ENCODE data around the gene SCARB1.
"Not testable (repeated sequence)": the region's sequence is repeated elsewhere in the genome, so short reads cannot be mapped to it uniquely, and the experiment has no call there.

SCARB1 gene

GRCh38 chr12:124883263-124884130, 19.8 kb upstream of the SCARB1 start:
- TF ChIP-seq CTCF (IDR thresholded peaks at IDR 0.05; ENCODE audit: low read depth, low read length, poor library complexity, severe bottlenecking) (peak; percentile 5), EZH2phosphoT487 (IDR thresholded peaks at IDR 0.05; ENCODE audit: borderline replicate concordance, low read length) (no peak)
- no peaks in the 10 kb centered on the region for H3K27me3 ChIP-seq (ENCODE audit: control insufficient read depth, low read length)
- H3K4me1 ChIP-seq (ENCODE audit: control insufficient read depth, low read length) = peaks cover 80% of the 10 kb centered on the region
- H3K36me3 ChIP-seq (ENCODE audit: control insufficient read depth, low read length) = no peaks in the 10 kb centered on the region
- no peaks in the 10 kb centered on the region for H3K79me2 ChIP-seq (ENCODE audit: control insufficient read depth, low read length)
- peaks cover 25% of the 10 kb centered on the region for H3F3A ChIP-seq (ENCODE audit: control insufficient read depth, insufficient read depth)
- peak overlapping the region; percentile 91 for H3K27ac ChIP-seq (ENCODE audit: low read depth, low read length)
- peak overlapping the region; percentile 63; the same call in 1 of the 2 replicates for H3K4me3 ChIP-seq (ENCODE audit: low read length)
- peak overlapping the region; percentile 83 for H3K4me2 ChIP-seq (ENCODE audit: low read length)
- no peaks in the 10 kb centered on the region for H4K20me1 ChIP-seq (ENCODE audit: control insufficient read depth, insufficient read depth, low read depth, low read length)
- no peaks in the 10 kb centered on the region for H3K9me2 ChIP-seq (replicated peaks; ENCODE audit: control insufficient read depth, low read length)
- no peaks in the 10 kb centered on the region for H3K9me3 ChIP-seq (ENCODE audit: control insufficient read depth, insufficient read depth, low read length)

- no peak for TF ChIP-seq EZH2phosphoT487 (IDR thresholded peaks at IDR 0.05; ENCODE audit: borderline replicate concordance, low read length)
- no peak for TF ChIP-seq CTCF (IDR thresholded peaks at IDR 0.05; ENCODE audit: low read depth, low read length, poor library complexity, severe bottlenecking)
- peak overlapping the region; percentile 44 for H3K4me2 ChIP-seq (ENCODE audit: low read length)
- no peak overlapping the region for H3K27ac ChIP-seq (ENCODE audit: low read depth, low read length)
- no peaks in the 10 kb centered on the region for H3K9me2 ChIP-seq (replicated peaks; ENCODE audit: control insufficient read depth, low read length)
- H3K4me3 ChIP-seq (ENCODE audit: low read length) = peak overlapping the region; percentile 21; the same call in 1 of the 2 replicates
- peaks cover 23% of the 10 kb centered on the region for H3F3A ChIP-seq (ENCODE audit: control insufficient read depth, insufficient read depth)
- H3K27me3 ChIP-seq (ENCODE audit: control insufficient read depth, low read length) = no peaks in the 10 kb centered on the region; the same call in 1 of the 2 replicates
- H3K79me2 ChIP-seq (ENCODE audit: control insufficient read depth, low read length) = no peaks in the 10 kb centered on the region
- peaks cover 62% of the 10 kb centered on the region for H3K4me1 ChIP-seq (ENCODE audit: control insufficient read depth, low read length)
- H4K20me1 ChIP-seq (ENCODE audit: control insufficient read depth, insufficient read depth, low read depth, low read length) = no peaks in the 10 kb centered on the region
- no peaks in the 10 kb centered on the region for H3K9me3 ChIP-seq (ENCODE audit: control insufficient read depth, insufficient read depth, low read length)
- no peaks in the 10 kb centered on the region for H3K36me3 ChIP-seq (ENCODE audit: control insufficient read depth, low read length)
These were observed 17.5 kb upstream of the SCARB1 start for GRCh38 chr12:124881123-124881522.

GRCh38 chr12:124880335-124880734, 16.7 kb upstream of the SCARB1 start:
- H3K36me3 ChIP-seq (ENCODE audit: control insufficient read depth, low read length); H3K27ac ChIP-seq (ENCODE audit: low read depth, low read length); H4K20me1 ChIP-seq (ENCODE audit: control insufficient read depth, insufficient read depth, low read depth, low read length); H3K9me3 ChIP-seq (ENCODE audit: control insufficient read depth, insufficient read depth, low read length); H3K4me2 ChIP-seq (ENCODE audit: low read length); H3K4me3 ChIP-seq (ENCODE audit: low read length); H3K79me2 ChIP-seq (ENCODE audit: control insufficient read depth, low read length); H3K9me2 ChIP-seq (replicated peaks; ENCODE audit: control insufficient read depth, low read length); H3K27me3 ChIP-seq (ENCODE audit: control insufficient read depth, low read length): not testable (repeated sequence)
- Histone ChIP-seq H3K4me1 (ENCODE audit: control insufficient read depth, low read length) (peaks cover 55% of the 10 kb centered on the region), H3F3A (ENCODE audit: control insufficient read depth, insufficient read depth) (peaks cover 15% of the 10 kb centered on the region)
